ENCODE results near the gene CIITA. TPM values are rescaled to one million over a fixed set of nuclear protein-coding genes. Genes with fewer than 3 reads are reported as not detected.

The CIITA gene
- total and polyA plus RNA-seq, 10 of the 15 experiments (the other 5 are each of a cell fraction or from before 2014, with no cell fraction given) = 11.5 to 145 (median 49.7) TPM

GRCh38 chr16:10871157-10871991 lies 5.6 kb upstream of the CIITA start (continued):
- TF ChIP-seq REST (IDR thresholded peaks at IDR 0.05; ENCODE audit: low read depth, low read length) (no peak), RELB (IDR thresholded peaks at IDR 0.05; ENCODE audit: low read depth) (peak; percentile 66), GABPA (IDR thresholded peaks at IDR 0.05; ENCODE audit: low read depth) (no peak), CBX3 (IDR thresholded peaks at IDR 0.05; ENCODE audit: borderline replicate concordance, low read depth) (no peak), EED (IDR thresholded peaks at IDR 0.05; ENCODE audit: low read depth) (peak; percentile 97), ELK1 (IDR thresholded peaks at IDR 0.05; ENCODE audit: low read depth, low read length) (no peak), FOXM1 (IDR thresholded peaks at IDR 0.05; ENCODE audit: low read depth, low read length) (no peak), SMAD5 (IDR thresholded peaks at IDR 0.05; ENCODE audit: low read depth) (no peak), CTCF (IDR thresholded peaks at IDR 0.05 in 2 of 3, conservative IDR thresholded peaks at IDR 0.05 in 1 of 3; ENCODE audit: control insufficient read depth in 2 of 3, extremely low read depth in 1 of 3, insufficient read depth in 1 of 3, low read depth in 3 of 3, low read length in 3 of 3) (no peak), SREBF2 (IDR thresholded peaks at IDR 0.05; ENCODE audit: low read length) (no peak), ZNF24 (IDR thresholded peaks at IDR 0.05) (peak; percentile 57; the same call in 1 of the 2 replicates), DPF2 (IDR thresholded peaks at IDR 0.05) (peak; percentile 97), ETV6 (conservative IDR thresholded peaks at IDR 0.05 in 1 of 2, IDR thresholded peaks at IDR 0.05 in 1 of 2; ENCODE audit: borderline replicate concordance in 1 of 2, low read depth in 1 of 2) (peak in 1 of 2 experiments; percentile 95; a peak in 2 of 4 replicates), SIN3A (IDR thresholded peaks at IDR 0.05; ENCODE audit: low read depth, low read length) (no peak), POU2F2 (IDR thresholded peaks at IDR 0.05; ENCODE audit: borderline replicate concordance, low read depth, low read length) (peak; percentile 84; the same call in 1 of the 3 replicates), TBL1XR1 (IDR thresholded peaks at IDR 0.05; ENCODE audit: low read depth, low read length) (peak; percentile 78), RUNX3 (IDR thresholded peaks at IDR 0.05; ENCODE audit: low read length) (no peak), STAT1 (conservative IDR thresholded peaks at IDR 0.05) (no peak), NR2F1 (conservative IDR thresholded peaks at IDR 0.05) (peak; percentile 82), TCF3 (IDR thresholded peaks at IDR 0.05; ENCODE audit: borderline replicate concordance, insufficient read depth, low read depth, low read length) (peak; percentile 84), BRCA1 (IDR thresholded peaks at IDR 0.05; ENCODE audit: low read depth, low read length) (no peak), TCF12 (IDR thresholded peaks at IDR 0.05; ENCODE audit: low read depth, low read length) (peak; percentile 79; the same call in 1 of the 2 replicates), CHD4 (IDR thresholded peaks at IDR 0.05) (no peak)
